GM18909 (cell line): ENCODE results near the gene PIK3C2G.

ENCODE experiments used
- ATAC-seq: cut with Tn5 transposase; IDR thresholded peaks from one replicate; pipeline ENCODE4 v1.9.1; 2021; ENCODE audit warnings: mild to moderate bottlenecking; ENCODE audit not compliant: unreplicated experiment, poor library complexity

Gene PIK3C2G

GRCh38 chr12:18327036-18327435, 65.7 kb downstream of the PIK3C2G start:
- ATAC-seq: no peak

DNA sequence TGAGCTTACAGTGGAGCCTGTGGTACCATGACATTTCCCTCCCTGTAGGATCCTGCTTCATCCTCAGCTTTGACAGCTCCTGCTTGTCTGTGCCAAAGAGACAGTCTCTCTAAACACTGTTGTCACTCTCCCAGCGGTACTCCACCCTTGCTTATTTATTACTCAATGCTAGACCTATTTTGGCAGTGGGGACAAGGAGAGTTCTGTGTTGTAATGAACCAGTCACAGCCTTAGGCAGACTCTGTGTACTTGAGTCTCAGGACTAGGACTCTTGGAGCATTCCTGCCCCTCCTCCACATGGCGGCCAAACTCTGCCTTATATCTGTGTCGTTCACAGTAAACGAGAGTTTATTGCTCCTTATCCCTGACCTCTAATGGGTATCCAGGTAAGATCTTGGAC, 70.9 kb downstream of the PIK3C2G start:
- no peak for ATAC-seq

DNA sequence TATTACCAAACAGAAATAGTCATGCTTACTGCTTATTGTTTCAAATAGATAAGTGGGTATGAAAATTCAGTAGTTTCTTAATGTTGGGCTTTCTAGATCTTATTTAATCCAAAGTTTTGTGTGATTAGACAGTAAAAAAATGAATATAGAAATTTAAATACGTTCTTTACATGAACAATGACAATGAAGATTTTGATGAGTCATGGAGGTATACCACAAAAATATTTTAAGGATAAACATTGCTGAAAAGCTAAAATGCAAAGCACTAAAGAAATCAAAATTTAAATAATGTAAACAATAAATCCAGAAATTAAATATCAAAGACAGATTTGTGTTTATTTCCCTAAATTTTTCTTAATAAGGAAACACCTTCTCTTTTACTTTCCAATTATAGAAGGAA, 78.3 kb downstream of the PIK3C2G start:
- ATAC-seq: no peak

- no peak for ATAC-seq
Observed at GRCh38 chr12:18340186-18340585, 78.9 kb downstream of the PIK3C2G start.

DNA sequence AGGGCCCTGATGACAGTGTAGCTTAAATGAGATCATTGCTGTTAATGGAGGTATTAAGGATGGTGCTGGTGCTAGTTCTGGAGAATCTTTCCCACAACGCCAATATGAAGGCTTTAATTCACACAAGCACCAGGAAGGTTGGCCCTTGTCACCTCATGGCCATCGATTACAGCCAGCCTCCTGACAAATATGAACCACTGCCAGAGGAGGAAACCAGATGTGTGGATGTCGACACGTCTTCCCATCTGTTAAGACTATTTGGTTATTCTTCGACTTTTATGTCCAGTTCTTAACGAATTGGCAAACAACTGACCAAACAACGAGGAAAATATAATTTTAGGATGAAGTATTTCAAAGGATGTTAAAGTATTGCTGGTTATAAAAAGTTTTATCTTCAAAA, 79.5 kb downstream of the PIK3C2G start:
- no peak for ATAC-seq

- no peak for ATAC-seq
Observed at GRCh38 chr12:18343708-18344107, 82.4 kb downstream of the PIK3C2G start.

DNA sequence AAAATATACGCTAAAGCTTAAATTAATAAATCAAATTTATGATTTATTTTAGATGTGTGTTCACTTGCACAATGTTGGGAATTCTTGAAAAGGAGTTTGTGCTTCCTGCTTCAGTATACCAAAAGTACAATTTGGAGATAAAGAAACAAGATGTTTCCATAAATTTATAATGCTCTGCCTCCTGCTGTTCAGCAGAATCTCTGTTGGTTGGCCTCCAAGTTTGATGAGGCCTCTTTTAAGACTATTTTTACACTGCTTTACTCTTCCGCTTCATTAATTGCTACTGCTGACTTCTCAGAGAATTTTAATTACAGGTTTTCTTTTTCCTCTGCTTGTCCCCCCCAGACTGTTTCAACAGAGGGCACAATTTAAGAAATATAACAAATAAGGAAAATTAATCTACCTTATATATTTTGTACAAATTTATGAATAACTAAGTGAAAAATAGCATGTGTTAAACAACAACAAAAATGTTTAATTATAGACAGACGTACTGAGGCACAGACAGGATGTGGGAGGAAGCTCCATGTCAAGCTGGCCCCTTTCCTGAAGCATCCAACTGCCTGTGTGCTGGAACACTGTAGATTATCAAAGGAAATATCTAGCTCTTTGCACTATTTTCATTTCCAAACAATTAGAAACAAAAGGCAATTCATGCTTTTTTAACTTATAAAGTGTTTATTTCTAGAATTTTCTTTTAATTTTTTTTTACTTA, 83.9 kb downstream of the PIK3C2G start:
- ATAC-seq: no peak

DNA sequence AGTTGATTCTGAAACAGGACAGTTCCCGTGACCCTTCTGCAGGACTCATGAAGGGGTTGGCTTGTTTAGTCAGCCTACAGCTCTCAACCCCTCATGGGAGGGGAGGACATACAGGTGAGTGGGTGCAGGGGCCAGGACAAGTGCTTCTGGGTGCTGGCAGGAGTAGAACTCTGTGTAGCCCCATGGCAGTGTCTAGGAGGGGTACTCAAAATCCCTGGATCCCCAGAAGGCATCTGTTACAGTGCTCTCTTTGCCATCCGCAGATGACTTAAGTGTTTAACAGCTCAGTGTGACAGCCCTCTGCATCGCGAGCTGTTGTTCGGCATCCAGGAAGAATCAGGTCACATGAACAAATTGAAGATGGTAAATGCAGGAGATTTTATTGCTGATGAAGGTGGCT, 91.0 kb downstream of the PIK3C2G start:
- no peak for ATAC-seq

DNA sequence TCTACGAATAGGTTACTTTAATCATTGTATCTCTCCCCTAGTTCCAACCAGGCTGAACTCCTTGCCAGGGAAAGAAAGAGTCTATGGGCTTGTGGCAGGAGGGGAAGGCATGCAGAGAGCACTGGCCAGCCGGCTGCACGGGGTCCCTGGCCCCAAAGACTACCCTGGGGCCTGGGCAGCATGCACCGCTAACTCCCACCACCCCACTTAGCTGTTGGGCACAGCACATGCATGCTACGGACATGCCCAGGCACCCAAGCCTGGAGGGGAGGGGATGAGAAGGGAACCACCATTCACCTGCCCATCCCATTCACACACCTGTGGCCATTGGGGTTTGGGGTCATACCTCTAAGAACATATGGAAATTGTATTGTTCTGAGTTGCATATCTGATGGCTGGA, 94.1 kb downstream of the PIK3C2G start:
- ATAC-seq: no peak

GRCh38 chr12:18358077-18358476, 96.8 kb downstream of the PIK3C2G start:
- ATAC-seq: no peak

DNA sequence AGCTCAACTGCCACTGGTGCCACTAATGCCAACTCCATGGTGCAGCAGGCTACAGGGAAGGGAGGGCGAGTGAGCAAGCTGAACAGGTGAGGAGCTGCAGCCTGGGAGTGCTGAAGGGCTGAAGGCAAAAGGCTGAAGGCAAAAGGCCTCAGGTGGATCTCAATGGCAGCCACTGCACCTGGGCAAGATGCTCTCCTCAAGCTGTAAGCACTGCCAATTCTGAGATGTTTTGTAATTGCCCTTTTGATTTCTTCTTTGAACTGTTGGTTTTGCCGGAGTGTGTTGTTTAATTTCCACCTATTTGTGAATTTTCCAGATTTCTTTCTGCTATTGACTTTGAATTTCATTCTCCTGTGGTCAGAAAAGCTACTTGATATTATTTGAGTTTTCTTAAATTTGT, 97.6 kb downstream of the PIK3C2G start:
- ATAC-seq: no peak

DNA sequence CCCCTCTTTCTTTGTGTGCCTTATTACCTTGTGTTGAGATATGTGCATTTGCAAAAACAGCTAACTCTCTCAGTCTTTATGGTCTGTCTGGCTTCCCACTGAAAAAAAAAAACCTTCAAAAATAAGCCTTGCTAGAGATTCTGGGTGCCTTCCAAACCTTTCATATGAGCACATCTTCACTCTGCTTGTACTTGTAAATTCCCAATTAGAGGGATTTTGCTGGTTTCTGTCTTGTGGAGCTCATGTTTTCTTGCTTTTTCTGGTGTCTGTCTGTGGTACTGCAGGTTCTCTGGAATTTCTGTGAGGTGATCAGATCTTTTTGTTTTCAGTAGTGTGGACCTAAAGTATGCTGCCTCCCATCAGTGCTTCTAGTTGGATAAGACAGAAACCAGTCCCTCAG, 100.1 kb downstream of the PIK3C2G start:
- no peak for ATAC-seq

DNA sequence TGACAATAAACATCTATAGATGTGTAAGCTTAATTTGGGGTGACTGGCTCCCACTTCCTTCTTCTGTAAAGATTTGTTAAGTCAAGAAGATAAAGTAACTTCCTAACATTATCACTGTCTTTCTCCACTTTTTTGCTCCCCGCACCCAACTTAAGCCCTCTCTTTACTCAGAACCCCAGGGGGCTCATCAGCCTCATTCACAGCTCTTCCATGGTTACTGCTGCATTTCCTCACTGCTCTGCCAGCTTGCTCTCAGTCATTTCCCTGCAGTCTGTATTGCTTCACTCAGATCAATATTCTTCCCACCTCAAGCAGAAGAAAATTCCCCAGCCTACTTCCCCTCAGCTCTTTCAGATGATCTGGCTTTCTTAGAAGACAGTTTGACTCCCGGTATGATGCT, 102.0 kb downstream of the PIK3C2G start:
- ATAC-seq: no peak

GRCh38 chr12:18368594-18368993, 107.3 kb downstream of the PIK3C2G start:
- ATAC-seq: no peak

DNA sequence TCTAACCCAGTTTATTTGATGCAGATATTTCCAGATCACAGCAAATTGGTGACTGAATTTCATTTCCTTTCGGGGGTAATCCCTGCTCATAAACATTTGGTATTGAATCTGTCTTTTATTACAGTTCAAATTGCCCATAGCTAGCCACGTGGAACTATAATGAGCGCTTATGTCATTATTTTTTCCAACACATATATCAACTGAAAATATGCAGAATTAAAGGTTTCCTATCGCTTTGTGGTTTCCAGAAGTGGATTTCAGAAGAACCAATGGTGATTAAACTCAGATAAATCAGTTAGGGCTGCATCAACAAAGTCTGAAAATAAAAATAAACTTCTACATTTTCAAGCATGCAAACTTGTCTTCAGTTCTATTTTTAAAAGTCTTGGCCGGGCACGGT, 111.9 kb downstream of the PIK3C2G start:
- ATAC-seq: no peak

DNA sequence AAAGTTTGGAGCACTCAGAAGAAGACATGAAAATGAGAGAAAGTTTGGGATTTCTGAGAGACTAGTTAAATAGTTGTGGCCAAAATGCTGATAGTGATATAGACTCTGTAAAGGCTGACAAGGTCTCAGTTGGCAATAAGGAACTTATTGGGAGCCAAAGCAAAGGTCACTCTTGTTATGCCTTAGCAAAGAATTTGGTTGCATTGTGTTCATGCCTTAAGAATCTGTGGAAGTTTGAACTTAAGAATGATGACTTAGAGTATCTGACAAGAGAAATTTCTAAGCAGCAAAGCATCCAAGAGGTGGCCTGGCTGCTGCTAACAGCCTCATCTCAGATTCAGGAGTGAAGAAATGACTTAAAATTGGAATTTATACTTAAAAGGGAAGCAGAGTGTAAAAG, 113.8 kb downstream of the PIK3C2G start:
- ATAC-seq: no peak

DNA sequence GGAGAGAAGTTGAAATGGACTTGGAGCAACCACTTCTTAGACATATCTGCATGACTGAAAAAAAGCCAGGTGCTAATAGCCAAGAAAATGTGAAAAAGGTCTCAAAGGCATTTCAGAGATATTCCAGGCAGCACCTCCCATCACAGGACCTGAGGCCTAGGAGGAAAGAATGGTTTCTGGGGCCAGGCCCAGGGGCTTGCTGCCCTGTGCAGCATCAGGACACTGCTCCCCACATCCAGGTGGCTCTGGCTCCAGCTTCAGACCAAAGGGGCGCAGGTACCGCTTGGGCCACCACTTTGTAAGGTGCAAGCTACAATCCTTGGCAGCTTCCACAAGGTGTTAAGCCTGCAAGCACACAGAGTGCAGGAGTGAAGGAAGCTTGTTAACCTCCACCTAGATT, 114.3 kb downstream of the PIK3C2G start:
- no peak for ATAC-seq

GRCh38 chr12:18382236-18382885, 121.0 kb downstream of the PIK3C2G start:
- no peak for ATAC-seq

- ATAC-seq: no peak
Observed at GRCh38 chr12:18383203-18383602, 121.9 kb downstream of the PIK3C2G start.

- ATAC-seq: no peak
Observed at GRCh38 chr12:18387706-18388105, 126.4 kb downstream of the PIK3C2G start.

- no peak for ATAC-seq
Observed at GRCh38 chr12:18389820-18390219, 128.5 kb downstream of the PIK3C2G start.

GRCh38 chr12:18391151-18391550, 129.8 kb downstream of the PIK3C2G start:
- no peak for ATAC-seq
